HG02943 (cell line): Measurements from ENCODE around the gene ASPA.
"Not testable (repeated sequence)": the region's sequence is repeated elsewhere in the genome, so short reads cannot be mapped to it uniquely, and the experiment has no call there.

Experiments
- ATAC-seq: cut with Tn5 transposase; IDR thresholded peaks from one replicate; pipeline ENCODE4 v1.9.1; 2021; ENCODE audit warnings: mild to moderate bottlenecking, low read depth, moderate library complexity; ENCODE audit not compliant: unreplicated experiment

Gene ASPA

DNA sequence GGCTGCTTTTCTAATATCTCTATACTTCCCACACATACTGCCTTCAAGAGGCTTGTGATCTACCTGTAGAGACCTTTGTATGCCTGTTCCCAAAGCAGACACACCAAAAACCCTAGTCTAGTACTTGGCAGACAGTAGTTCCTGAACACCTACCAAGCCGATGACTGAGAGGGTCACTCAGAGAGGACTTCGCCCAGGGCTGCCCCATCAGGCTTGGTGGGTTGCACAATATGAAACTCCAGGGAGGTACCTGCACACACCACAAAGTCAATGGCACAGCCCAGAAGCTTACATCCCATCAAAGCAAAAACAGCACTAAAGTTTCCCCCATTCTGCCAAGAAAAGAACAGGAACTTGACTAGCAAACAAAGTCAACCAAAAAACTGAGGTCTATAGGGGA lies 30.3 kb downstream of the ASPA start:
- no peak for ATAC-seq

DNA sequence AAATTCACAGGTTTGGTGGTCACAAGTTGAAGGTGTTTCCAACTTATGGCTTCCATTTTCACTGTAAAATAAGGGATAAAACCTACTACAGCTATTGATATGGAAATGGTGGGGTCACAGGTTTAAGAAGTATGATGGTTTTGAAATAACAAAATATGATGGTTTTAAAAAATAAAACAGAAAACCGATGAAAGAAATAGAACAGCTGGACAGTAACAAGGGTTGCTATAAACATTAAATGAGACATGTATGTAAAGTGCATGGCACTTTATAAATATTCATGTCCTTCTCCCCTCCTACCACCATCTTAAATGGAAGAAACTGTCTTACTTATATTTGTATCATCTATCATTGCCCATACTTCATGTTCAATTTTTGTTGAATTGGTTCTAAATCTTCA lies 31.3 kb downstream of the ASPA start:
- no peak for ATAC-seq

DNA sequence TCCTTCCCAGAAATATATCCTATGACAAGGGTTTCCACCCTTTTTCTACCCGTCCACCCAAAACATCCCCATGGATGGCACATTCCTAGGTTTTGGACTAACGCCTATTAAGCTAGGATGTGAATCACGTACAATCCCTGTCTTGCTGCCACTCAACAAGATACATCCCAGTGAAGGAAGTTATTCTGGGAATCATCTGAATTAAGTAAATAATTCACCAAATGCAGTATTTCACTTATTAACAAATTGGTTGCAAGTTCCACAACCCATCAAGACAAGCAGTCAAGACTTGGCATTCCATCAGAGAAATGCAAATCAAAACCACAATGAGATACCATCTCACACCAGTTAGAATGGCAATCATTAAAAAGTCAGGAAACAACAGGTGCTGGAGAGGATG lies 32.1 kb downstream of the ASPA start:
- ATAC-seq: no peak

DNA sequence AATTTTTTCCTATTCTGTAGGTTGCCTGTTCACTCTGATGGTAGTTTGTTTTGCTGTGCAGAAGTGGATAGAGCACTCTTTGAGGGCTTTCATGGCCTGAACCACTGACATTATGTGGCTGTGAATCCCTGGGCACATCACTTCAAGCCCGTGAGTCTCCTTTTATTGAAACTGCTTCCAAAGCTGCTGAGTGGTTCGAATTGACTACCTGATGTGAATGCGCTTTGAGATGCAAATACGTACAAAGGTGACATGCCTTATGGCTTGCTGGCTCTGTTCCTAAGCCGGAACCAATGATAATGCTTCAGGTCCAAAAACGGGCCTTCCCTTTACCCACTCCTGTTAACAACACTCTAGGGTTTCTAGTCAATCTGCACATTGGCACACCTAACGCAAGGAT lies 34.3 kb downstream of the ASPA start:
- ATAC-seq: no peak

DNA sequence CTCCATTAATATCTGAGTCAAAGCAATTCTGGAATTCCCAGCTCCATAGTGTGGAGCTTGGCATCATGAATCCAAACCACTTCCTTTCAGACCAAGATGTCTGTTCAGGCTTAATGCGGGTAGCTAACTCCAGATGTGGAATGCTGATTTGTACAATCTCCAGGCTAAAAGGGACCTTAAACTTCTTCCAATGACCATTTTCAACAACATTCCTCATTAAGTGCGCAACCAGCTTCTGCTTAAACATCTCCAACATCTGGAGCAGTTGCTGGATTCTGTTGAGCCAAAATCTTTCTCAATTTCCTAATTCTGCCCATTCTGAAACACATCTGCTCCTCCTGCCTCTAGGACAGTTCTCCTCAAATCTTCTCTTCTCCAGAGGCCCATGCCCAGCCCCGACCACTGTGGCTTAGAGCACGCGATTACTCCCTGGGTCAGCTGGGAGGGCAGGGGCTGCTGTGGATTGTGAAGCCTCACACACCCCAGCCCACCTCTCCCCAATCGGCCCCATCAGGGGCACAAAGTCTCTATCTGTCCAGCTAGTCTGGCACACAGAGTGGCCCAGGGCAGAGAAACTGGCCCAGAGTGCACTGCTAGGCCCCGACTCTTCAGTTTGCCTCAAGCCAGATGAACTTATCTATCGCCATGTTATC lies 36.2 kb downstream of the ASPA start:
- ATAC-seq: no peak

DNA sequence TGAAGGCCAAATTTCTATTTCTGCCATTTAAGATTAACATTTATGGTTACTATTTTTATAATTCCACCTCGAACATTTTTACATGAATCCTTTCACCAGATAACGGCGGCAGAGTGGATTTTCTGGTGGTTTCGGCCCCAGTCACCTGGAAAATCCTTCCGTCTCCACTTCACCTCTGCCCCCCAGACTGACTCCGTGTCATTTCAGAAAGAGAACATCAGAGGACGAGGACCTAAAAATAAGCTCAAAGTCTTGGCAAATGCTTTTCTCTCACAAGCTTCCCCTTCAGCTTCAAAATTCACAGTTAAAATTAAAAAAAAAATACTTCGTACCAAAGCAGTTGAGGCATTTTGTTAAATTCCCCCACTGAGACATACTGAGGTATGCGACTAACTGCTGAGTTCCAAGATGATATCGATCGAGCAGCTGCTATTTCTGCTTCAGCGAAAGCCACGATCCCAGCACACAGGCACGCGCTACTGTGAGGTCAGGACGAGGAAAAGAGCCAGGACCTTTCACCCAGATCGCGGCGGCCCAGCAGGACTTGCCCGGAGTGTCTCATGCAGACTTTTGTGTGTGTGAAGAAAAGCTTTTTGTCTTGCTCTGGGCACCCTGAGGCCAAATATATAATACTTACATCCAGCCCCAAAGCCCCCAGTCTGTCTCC lies 36.8 kb downstream of the ASPA start:
- no peak for ATAC-seq

DNA sequence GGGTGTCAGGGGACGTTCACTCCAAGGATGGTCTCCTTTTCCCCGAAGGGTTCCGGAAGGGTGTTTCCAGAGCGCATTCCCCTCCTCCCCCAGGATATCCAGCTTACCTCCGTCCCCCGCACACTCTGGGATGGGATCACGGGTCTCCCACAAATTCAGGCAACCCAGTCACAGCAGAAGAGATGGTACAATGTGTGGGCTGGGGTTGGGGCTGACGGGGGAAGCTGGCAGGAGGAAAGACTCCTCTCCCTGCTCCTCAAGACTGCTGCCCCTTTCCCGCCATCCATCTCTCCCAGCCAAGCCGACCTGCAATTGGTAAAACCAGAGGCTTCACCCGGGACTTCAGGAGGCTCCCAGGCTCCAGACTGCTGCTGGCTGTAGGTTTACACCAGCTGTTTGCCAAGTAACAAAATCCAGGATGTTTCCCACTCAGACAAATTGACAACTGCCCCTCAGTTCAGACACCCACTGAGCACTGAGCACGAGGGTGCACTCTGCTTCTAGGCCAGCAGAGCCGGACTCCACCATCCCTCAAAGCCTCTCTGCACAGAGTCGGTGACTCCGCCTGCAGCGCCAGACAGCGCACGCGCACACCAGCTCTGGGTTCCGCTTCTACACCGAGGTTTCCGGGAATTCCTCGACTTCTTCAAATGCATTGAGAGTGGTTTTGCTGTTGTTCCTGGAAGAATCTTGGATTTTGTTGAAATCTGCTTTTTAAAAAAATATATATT lies 37.7 kb downstream of the ASPA start:
- ATAC-seq: no peak

DNA sequence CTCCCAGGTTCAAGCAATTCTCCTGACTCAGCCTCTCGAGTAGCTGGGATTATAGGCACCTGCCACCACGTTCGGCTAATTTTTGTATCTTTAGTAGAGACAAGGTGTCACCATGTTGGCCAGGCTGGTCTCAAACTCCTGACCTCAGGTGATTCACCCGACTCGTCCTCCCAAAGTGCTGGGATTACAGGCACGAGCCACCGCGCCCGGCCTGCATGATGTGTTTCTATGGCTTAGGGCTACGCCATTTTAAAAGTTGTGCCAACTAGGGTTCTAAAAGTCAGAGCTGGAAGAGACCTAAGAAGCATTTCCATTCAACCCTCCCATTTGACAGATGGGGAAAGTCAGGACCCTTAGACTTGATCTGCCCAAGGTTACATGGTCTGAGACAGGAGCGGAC lies 38.4 kb downstream of the ASPA start:
- ATAC-seq: not testable (repeated sequence)

DNA sequence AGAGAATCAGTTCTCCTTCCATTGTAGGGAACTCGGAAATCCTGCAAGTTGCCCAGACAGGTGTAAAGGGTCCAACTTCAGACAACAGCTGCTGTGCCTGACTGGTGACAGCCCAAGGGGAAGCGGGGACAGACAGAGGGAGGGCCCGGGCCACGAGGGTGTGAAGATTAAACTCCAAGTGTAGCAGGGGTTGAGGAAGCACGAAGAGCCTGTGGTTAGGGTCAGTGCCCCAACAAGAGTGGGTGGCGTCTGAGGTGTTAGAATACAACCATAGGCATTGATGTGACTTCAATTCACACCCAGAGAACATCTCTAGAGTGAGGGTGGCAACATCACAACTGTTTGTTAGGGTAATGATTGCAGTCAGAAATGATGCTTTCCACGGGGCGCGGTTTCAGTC lies 39.1 kb downstream of the ASPA start:
- ATAC-seq: no peak

DNA sequence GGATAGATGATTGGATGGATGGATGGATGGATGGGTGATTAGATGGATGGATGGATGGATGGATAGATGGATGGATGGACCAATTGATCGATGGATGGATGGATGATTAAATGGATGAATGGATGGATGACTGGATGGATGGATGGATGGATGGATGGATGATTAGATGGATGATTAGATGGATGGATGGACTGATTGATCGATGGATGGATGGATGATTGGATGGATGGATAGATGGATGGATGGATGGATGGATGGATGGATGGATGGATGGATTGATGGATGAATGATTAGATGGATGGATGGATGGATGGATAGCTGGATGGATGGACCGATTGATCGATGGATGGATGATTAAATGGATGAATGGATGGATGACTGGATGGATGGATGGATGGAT lies 43.7 kb downstream of the ASPA start:
- not testable (repeated sequence) for ATAC-seq

DNA sequence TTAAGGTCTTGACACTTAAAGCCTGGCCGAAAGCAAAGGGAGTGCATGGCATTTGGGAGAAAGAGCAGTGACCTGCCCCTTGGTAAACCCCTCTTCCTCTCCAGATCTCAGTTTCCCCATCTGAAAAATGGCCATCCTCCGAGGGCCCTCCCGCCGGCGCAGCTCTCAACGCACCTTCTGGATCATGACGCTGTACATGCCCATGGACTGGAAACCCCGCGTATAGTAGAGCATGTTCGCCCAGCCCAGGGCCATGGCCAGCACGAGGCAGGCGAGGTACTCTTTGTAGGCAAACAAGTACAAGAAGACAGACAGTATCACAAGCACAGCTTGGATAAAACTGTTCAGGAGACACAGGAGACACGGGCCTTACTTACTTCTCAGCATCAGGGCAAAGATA lies 48.2 kb downstream of the ASPA start:
- no peak for ATAC-seq

DNA sequence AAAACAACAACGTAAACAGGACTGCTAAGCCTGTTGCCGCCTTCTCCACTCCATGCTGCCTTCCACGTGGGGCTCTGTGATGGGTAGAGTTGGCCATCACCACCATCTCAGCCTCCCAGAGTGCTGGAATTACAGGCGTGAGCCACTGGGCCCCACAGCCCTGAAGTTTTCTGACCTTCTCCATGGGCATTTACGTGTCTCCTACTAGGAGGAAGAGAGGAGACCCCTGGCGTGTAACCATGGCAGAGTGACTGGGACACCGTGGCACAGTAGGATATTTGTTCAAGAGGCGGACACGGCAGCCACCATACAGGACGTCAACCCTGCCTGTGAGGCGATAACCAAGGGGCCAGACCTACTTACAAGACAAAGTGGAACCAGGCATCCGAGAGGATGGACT lies 50.7 kb downstream of the ASPA start:
- no peak for ATAC-seq

DNA sequence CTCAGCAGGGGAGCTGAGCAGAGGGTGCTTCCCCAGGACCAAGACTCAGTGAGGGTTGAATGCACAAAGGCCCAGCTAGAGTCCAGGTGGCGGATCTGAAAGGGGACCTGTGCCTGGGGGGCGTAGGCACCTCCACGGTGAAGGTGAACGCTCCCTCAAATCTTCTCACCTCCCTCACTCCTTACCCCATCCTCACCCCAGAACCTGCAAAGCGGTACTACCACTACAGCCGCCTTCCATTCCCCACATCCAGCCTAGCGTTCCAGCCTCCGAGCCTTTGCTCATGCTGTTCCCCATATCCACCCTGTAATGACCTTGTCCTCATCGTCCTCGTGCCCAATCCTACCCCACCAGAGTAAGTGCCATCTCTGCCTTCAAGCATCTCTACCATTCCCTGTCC lies 51.2 kb downstream of the ASPA start:
- no peak for ATAC-seq

DNA sequence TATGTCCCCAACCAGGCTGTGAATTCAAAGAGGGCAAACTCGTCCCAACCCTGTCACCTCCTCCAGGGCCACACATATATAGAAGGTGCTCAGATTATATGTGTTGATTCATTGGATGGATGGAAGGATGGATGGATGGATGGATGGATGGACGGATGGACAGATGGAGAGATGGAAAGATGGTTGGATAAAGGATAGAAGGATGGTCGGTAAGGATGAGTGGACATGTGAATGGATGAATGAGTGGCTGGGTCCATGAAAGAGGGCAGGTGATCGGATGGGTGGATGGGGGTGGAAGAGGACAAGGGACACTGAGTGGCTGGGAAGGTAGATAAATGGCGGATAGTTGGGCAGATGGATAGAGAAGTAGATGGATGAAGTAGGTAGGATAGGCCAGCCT lies 51.7 kb downstream of the ASPA start:
- ATAC-seq: no peak

DNA sequence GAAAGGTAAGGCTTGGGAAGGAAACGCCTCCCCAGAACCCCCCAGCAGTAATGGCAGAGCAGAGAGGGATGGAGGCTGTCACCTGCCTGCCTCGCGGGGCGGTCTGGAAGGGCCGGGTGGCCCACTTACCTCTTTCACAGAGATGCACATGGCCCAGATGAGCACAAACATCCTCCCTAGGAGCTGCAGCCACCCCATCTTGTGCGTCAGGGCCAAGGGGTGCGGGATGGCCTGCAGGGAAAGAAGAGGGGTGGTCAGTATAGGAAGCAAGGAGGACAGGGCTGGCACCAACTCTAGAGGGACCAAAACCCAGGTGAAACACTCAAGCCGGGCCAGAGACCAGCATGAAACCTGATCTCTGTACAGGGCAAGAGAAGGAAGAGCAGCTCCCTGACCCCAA lies 52.1 kb downstream of the ASPA start:
- ATAC-seq: no peak

DNA sequence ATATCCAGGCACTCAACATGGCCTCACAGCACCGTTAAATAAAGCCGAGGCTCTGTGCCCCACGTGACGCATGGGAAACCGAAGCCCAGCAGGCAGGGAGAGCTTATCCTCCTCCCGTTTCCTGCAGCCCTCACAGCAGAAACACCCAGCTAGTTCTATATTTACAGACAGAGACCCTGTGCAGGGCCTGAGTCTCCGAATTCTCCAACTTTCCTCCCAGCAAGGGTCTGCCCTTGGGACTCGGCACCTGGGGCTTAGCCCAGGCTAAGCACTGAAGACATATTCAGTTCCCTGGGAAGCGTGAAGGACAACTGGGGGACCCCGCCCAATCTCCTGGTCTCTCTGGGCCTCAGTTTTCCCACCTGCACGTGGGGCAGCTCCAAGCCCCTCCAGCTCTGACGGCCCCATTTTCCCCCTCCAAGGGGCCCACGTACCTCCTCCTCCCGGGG lies 52.6 kb downstream of the ASPA start:
- no peak for ATAC-seq

DNA sequence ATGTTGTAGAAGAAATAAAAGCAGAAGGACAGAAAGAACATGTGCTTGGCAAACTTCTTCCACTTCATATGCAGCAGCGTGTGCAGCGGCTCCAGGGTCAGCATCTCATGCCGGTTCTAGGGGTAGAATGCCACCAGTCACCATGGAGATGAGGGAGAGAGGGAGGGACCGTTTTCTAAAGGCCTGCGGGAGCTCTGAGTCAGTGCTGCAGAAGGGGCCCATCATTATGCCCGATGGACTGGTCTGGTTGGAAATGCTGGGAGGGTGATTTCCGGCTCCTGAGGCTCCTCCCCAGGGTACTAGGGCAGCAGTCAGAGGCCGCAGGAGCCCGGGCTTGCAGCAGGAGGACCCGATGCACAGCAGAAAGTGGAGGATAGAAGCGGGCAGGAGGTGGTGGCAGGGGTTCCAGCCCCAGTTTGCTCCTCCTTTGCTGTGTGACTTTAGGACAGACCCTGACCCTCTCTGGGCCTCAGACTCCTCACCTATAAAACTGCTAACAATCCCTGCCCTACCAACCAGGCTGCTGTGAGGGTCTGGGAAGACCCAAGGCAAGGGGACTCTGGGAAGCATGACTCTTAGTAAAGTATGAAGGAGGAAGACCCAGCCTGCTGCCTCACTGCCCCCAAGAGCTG lies 53.2 kb downstream of the ASPA start:
- no peak for ATAC-seq

DNA sequence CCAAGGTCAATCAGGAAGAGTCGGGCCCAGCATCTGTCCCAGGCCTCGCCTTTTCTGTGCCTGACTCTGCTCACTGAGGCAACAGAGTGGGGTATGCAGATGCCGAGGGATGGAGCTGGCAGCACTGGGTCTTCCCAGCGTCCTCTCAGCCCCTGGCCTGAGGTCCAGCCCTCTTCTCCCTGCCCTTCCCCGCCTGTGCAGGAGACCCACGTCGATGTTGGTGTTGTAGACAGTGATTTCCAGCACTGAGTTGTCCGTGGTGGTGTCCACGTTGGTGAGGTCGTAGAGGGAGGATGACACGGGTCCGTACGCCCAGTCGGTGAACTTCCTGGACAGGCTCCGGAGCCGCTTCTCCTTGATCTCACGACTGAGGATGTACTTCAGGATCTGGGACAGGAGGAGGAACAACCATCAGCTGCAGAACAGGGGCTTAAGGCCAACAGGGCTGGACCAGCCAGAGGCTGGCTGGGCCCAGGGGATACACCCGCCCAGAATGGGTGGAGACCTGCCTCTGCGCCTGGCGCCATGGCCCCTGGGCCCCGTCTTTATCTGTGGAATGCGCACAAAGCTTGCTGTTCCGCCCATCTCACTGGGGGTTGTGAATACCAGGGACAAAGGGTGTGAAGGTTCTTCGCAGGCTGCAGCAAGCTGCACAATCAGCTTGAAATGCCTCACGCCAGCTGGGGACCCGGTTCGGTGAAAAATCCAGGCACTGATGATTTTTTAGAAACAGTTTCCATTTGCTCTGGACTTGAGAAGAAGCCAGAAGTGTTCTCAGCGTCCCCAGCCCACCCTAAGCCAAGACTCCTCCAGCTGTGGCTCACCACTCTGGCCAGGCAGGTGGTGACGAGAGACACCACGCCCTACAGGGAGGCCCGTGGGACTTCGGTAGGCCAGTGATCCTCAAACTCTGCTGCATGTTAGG lies 54.3 kb downstream of the ASPA start:
- no peak for ATAC-seq

DNA sequence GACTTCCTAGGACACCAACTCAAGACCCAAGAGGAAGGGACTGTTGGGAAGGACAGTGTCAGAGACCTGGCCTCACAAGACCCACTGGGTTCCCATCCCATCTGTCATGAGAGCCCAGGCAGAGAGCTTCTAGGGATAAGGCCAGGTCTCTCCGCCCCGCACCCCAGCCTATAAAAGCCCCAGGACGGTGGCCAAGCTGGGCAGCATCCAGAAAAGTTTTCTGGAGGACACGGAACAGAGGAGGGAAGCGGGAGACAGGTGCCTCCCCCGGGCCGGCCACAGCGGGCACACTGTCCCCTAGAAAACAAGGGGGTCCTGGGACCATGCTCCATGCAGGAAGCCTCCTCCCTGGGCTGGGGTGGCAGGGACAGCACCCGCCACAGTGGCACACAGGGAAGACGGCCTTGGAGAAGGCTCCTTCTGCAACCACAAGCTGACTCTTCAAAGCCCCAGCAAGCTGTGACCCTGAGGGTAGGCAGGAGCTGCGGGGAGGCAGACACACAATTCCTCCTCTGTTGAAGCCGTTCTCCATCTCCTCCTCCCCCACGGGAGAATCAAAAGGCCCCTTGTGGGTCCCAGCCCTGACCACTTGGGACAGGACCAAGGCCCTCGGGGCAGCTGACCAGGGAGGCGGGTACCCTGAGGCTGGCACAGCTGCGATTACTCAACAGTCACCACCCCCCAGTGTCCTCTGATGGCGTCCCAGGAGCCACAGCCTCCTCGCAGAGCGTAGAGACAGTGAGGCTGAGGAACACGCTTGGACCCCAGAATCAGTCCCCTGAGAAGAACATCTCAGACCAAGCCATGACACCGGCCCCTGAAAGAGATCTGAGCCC lies 55.7 kb downstream of the ASPA start:
- no peak for ATAC-seq
